ENCODE measurements around the gene SUN1. TPM values are rescaled to one million over a fixed set of nuclear protein-coding genes. Genes with fewer than 3 reads are reported as not detected.

SUN1 gene
- total and polyA plus RNA-seq, 7 donors, result 23.4 to 130 (median 108) TPM

- no peak overlapping the region for H3K27ac ChIP-seq
- no peaks in the 10 kb centered on the region for H3K27me3 ChIP-seq
- WGBS, 2 donors, result 97% methylated on average over 52 of the region's 52 CpGs
- TF ChIP-seq POLR2AphosphoS5 (IDR thresholded peaks at IDR 0.05), result no peak
- intact Hi-C loops (cut with DNase I), result no loop called here
- DNase-seq, result no peak
- peaks cover 38 to 90% (median 51%) of the 10 kb centered on the region in 4 donors for H3K36me3 ChIP-seq
- no peaks in the 10 kb centered on the region for H3K9me3 ChIP-seq
- H3K4me3 ChIP-seq, result no peak overlapping the region
- H3K4me1 ChIP-seq, result peaks cover 0 to 11% (median 10%) of the 10 kb centered on the region in 4 donors
These were observed 63.3 kb downstream of the SUN1 start for GRCh38 chr7:895451-896052.

- TF ChIP-seq POLR2A (IDR thresholded peaks at IDR 0.05) (no peak), CTCF (IDR thresholded peaks at IDR 0.05) (no peak), POLR2AphosphoS5 (IDR thresholded peaks at IDR 0.05) (no peak), EP300 (IDR thresholded peaks at IDR 0.05) (no peak)
- no peak overlapping the region for H3K4me3 ChIP-seq
- no peak overlapping the region for H3K27ac ChIP-seq
- peaks cover 0 to 18% (median 16%) of the 10 kb centered on the region in 4 donors for H3K4me1 ChIP-seq
- 95 to 96% methylated on average over 42 of the region's 42 CpGs for WGBS, 2 donors
- H3K36me3 ChIP-seq, result peaks cover 31 to 81% (median 43%) of the 10 kb centered on the region in 4 donors
- DNase-seq, result no peak
- no peaks in the 10 kb centered on the region for H3K9me3 ChIP-seq
- H3K27me3 ChIP-seq, result no peaks in the 10 kb centered on the region
- intact Hi-C loops (cut with DNase I), result no loop called here
These were observed 64.2 kb downstream of the SUN1 start for GRCh38 chr7:896346-897075.

- TF ChIP-seq POLR2A (IDR thresholded peaks at IDR 0.05) (no peak), CTCF (IDR thresholded peaks at IDR 0.05) (no peak), EP300 (IDR thresholded peaks at IDR 0.05) (no peak)
- no peaks in the 10 kb centered on the region for H3K27me3 ChIP-seq
- peaks cover 0 to 22% (median 20%) of the 10 kb centered on the region in 4 donors for H3K4me1 ChIP-seq
- no peaks in the 10 kb centered on the region for H3K9me3 ChIP-seq
- H3K4me3 ChIP-seq, result no peak overlapping the region
- 89 to 93% methylated on average over 14 of the region's 14 CpGs for WGBS, 2 donors
- no peak for DNase-seq
- intact Hi-C loops (cut with DNase I), result no loop called here
- peak overlapping the region in 1 of 4 donors; percentile 40 for H3K27ac ChIP-seq
- H3K36me3 ChIP-seq, result peaks cover 26 to 75% (median 37%) of the 10 kb centered on the region in 4 donors
These were observed 64.8 kb downstream of the SUN1 start for GRCh38 chr7:897086-897485.

- no peak for DNase-seq
- Histone ChIP-seq H3K27me3 (no peaks in the 10 kb centered on the region), H3K4me3 (no peak overlapping the region), H3K36me3 (peaks cover 19 to 68% (median 32%) of the 10 kb centered on the region in 4 donors), H3K27ac (peak overlapping the region in 3 of 4 donors; percentile 11 to 40 (median 27)), H3K9me3 (no peaks in the 10 kb centered on the region), H3K4me1 (peaks cover 0 to 22% (median 20%) of the 10 kb centered on the region in 4 donors)
- intact Hi-C loops (cut with DNase I), result no loop called here
- WGBS, 2 donors, result 65 to 81% methylated on average over 27 of the region's 27 CpGs
- no peak for TF ChIP-seq POLR2AphosphoS5 (IDR thresholded peaks at IDR 0.05)
- no peak for TF ChIP-seq POLR2A (IDR thresholded peaks at IDR 0.05)
- no peak for TF ChIP-seq EP300 (IDR thresholded peaks at IDR 0.05)
- TF ChIP-seq CTCF (IDR thresholded peaks at IDR 0.05), result no peak
These were observed 65.6 kb downstream of the SUN1 start for GRCh38 chr7:897771-898376.

- intact Hi-C loops (cut with DNase I), result no loop called here
These were observed 66.2 kb downstream of the SUN1 start for GRCh38 chr7:898460-898854.

More at GRCh38 chr7:898460-898854, 66.2 kb downstream of the SUN1 start:
- peaks cover 14 to 62% (median 32%) of the 10 kb centered on the region in 4 donors for H3K36me3 ChIP-seq
- TF ChIP-seq EP300 (IDR thresholded peaks at IDR 0.05) (no peak), POLR2A (IDR thresholded peaks at IDR 0.05) (no peak), POLR2AphosphoS5 (IDR thresholded peaks at IDR 0.05) (no peak), CTCF (IDR thresholded peaks at IDR 0.05) (no peak)
- H3K4me3 ChIP-seq, result no peak overlapping the region
- H3K4me1 ChIP-seq, result peaks cover 0 to 22% (median 20%) of the 10 kb centered on the region in 4 donors
- WGBS, 2 donors, result 80 to 86% methylated on average over 18 of the region's 18 CpGs
- DNase-seq, result no peak
- no peaks in the 10 kb centered on the region for H3K9me3 ChIP-seq
- no peaks in the 10 kb centered on the region for H3K27me3 ChIP-seq
- H3K27ac ChIP-seq, result peak overlapping the region in 2 of 4 donors; percentile 11 to 40
